Heart right ventricle (tissue), 16 donors: ENCODE data around the gene CCDC102A. TPM values are rescaled to one million over a fixed set of nuclear protein-coding genes. Genes with fewer than 3 reads are reported as not detected.
A peak's percentile ranks its signal among the peaks of the same experiment; 100 is the strongest.

ENCODE experiments used
- ATAC-seq, 8 donors: fragments of 200-7000 bp; cut with Tn5 transposase; one replicate each; pipeline ENCODE4 v1.9.1; 2020; ENCODE audit warnings: mild to moderate bottlenecking in 8 of 8, moderate library complexity in 8 of 8, moderate number of reproducible peaks in 1 of 8
- DNase-seq, 2 donors: peaks; one replicate each; pipeline ENCODE4 v3.0.0-alpha.2; 2020
- H3K27ac ChIP-seq, 10 donors: fragments of 200-600 bp; sonication (generic) in 2 of 10; one replicate each; pipeline versions ENCODE4 v1.5.0 to v1.8.0; 2020 to 2022; ENCODE audit warnings: mild to moderate bottlenecking in 3 of 10
- H3K27me3 ChIP-seq, 7 donors: fragments of 200-600 bp; one replicate each; pipeline ENCODE4 v1.8.0; 2021 to 2022; ENCODE audit warnings: mild to moderate bottlenecking in 2 of 7
- H3K36me3 ChIP-seq, 9 donors: fragments of 200-600 bp; sonication (generic) in 1 of 9; one replicate each; pipeline versions ENCODE4 v1.5.0 to v1.8.0; 2020 to 2022; ENCODE audit warnings: mild to moderate bottlenecking in 2 of 9
- H3K4me1 ChIP-seq, 9 donors: fragments of 200-600 bp; sonication (generic) in 1 of 9; one replicate each; pipeline versions ENCODE4 v1.5.0 to v1.8.0; 2020 to 2022; ENCODE audit warnings: mild to moderate bottlenecking in 4 of 9
- H3K4me3 ChIP-seq, 10 donors: fragments of 200-600 bp; sonication (generic) in 2 of 10; one replicate each; pipeline versions ENCODE4 v1.5.0 to v1.8.0; 2020 to 2022; ENCODE audit warnings: mild to moderate bottlenecking in 7 of 10, moderate library complexity in 2 of 10
- H3K9me3 ChIP-seq, 11 donors: fragments of 200-600 bp in 10 of 11; sonication (generic) in 2 of 11; one replicate each; pipeline versions ENCODE4 v1.5.0 to v1.8.0; 2013 to 2022; ENCODE audit warnings: mild to moderate bottlenecking in 2 of 11, control low read depth in 1 of 11, moderate library complexity in 1 of 11
- WGBS, 2 donors: extraction: QIAGEN DNeasy Blood & Tissue Kit; methylation state at CpG; one replicate each; pipeline ENCODE4 v1.1.7; 2013; ENCODE audit warnings: inconsistent platforms in 1 of 2; 5-methylcytosine and 5-hydroxymethylcytosine counted together
- intact Hi-C, 10 donors: fragments of 100-400 bp; cut with DNase I; formaldehyde crosslinking; loops; one replicate each; pipeline versions ENCODE4 v1.11.1 to v1.14.2; 2022
- long read RNA-seq, 3 donors: library from polyadenylated mRNA; unstranded; transcript quantifications; one replicate each; pipeline ENCODE4 v2.0.0, GENCODE V29; 2020 to 2021
- polyA plus RNA-seq, 2 donors: library from polyadenylated mRNA; stranded (reverse); fragments of 200-250 nt; gene quantifications; one replicate each; pipeline ENCODE4 v1.2.3, GENCODE V29; 2013
- total RNA-seq, 10 donors: library from RNA; stranded (reverse); fragmentation: NEBNext Ultra II Directional in 3 of 10; extraction: Animal tissue kit (Norgen Biotek cat#: 25700) in 3 of 10; gene quantifications; one replicate each; pipeline versions ENCODE4 v1.2.1 to v1.2.4, GENCODE V29; 2021 to 2023
- TF ChIP-seq, protein P1 (sequence below), 9 donors: fragments of 200-600 bp; sonication (generic) in 2 of 9; IDR thresholded peaks; one replicate each; pipeline versions ENCODE4 v1.5.0 to v1.8.0; 2021 to 2022; ENCODE audit warnings: antibody characterized with exemption in 9 of 9, mild to moderate bottlenecking in 5 of 9, moderate library complexity in 1 of 9
- donor health status: Arrhythmogenic right ventricular cardiomyopathy.
- donor health status: ischemic (EF 13 %, LVEDD 7.1; RV severe dilation, severe dysfunction).
- donor health status: healthy with polysubstance abuse.
- donor health status: DM: no; HTN: yes; CAD: no.
- donor health status: DM: no; HTN: no; CAD: no.
- donor health status: ischemic (EF 25% LVEDD 6.9; RV normal size, moderate dysfunction).
- donor health status: ischemic (EF 25% LVEDD 5.7; RV mildly dilated, moderate dysfunction).
- donor health status: healthy.
- donor health status: DM: yes; HTN: yes; CAD: no.
- donor health status: Ischemic cardiomyopathy.
- donor health status: ischemic (EF 35%, LVEDD 5.7; RV mildly dilated, moderate dysfunction).
- donor health status: nonischemic (EF 11% LVEDD 7.7; RV severe dilation, severe dysfunction).
- donor health status: DM: yes; HTN: yes; CAD: no.
- donor health status: PGD.
- donor health status: ischemic (EF 29% LVEDD 5.4; RV normal size, mild dysfunction).
- donor health status: nonischemic (EF 23%, LVEDD 6.1; RV moderate dilation, normal function).

The CCDC102A gene
- total RNA-seq: 10 to 100 TPM in 1 of 10 donors, 1 to 10 TPM in 9; 3.1 to 10.2 (median 5.1) TPM
- polyA plus RNA-seq: 1 to 10 TPM; 3.7 to 5.9 TPM
- long read RNA-seq, donor 1, transcript CCDC102A-201 (9 exons, 2,463 nt): major isoform, 43 of 78 reads
- long read RNA-seq, donor 1, partial matches to known transcripts: 34 of 78 reads
- long read RNA-seq, donor 1, other reads (novel, unspliced or antisense): 1 of 78 reads
- long read RNA-seq, donor 2, transcript CCDC102A-201 (9 exons, 2,463 nt): major isoform, 45 of 68 reads
- long read RNA-seq, donor 2, partial matches to known transcripts: 17 of 68 reads
- long read RNA-seq, donor 2, other reads (novel, unspliced or antisense): 6 of 68 reads
- long read RNA-seq, donor 3: 0 reads

DNA sequence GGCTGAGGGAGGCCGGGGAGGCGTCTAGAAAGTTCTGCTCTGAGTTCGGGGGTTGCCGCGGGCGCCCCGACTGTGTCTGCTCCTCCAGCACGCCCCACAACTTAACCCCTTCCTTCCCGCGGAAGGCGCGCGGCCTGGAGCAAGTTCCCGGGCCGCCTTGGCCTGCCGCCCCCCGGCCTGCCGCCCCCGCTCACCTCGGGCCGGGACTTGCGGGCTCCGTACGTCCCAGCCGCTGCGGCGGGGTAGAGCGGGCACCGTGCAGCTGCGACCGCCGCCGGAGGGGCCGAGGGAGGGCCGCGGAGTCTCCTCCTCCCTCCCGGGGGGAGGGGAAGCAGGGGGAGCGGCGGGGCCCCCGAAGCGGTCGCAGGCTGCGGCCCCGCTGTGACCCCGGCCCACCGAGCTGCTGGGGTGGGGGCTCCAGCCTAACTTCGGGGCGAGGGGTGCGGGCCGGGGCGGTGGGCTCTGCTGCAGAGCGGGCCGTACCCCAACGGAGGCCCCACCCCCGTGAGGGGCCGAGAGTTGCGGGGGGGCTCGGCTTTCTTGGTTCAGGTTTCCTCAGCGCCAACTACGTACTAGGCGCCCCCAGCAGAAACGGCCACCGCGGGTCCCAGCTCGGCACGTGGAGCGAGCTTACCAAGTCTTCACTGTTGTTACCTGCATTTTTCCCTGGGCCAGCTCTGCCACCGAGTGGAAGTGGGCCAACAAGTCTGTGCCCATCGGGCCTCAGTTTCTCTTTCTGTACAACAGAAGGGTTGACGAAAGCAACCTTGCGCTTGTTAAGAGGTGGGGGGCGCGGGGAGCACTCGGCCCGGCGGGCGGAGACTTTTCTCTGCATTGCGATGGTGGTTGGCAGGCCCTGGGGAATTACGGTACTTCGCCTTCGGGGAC, at the start of gene CCDC102A:
TSS of gene CCDC102A (minus strand) at position 266 of the 888 bp plus-strand sequence. CDS start 7,394 bp downstream, outside the sequence.
- ATAC-seq (peak; percentile 36 to 69 (median 56)), DNase-seq (peak in 1 of 2 donors; percentile 23)
- Histone ChIP-seq H3K4me1 (peaks cover 7 to 60% (median 38%) of the 10 kb centered on the region in 9 donors), H3K36me3 (no peaks in the 10 kb centered on the region), H3K4me3 (peak within 1 kb of the TSS; percentile 74 to 98 (median 90)), H3K27me3 (peaks cover 0 to 54% (median 0%) of the 10 kb centered on the region in 7 donors), H3K9me3 (no peaks in the 10 kb centered on the region), H3K27ac (peak within 1 kb of the TSS; percentile 77 to 98 (median 94))
- intact Hi-C loops: loop anchor here in 1 of 10 donors (5.0 kb wide), 1 partner anchor 234 kb away; no protein-coding TSS in a partner anchor
- TF ChIP-seq, protein P1, sequence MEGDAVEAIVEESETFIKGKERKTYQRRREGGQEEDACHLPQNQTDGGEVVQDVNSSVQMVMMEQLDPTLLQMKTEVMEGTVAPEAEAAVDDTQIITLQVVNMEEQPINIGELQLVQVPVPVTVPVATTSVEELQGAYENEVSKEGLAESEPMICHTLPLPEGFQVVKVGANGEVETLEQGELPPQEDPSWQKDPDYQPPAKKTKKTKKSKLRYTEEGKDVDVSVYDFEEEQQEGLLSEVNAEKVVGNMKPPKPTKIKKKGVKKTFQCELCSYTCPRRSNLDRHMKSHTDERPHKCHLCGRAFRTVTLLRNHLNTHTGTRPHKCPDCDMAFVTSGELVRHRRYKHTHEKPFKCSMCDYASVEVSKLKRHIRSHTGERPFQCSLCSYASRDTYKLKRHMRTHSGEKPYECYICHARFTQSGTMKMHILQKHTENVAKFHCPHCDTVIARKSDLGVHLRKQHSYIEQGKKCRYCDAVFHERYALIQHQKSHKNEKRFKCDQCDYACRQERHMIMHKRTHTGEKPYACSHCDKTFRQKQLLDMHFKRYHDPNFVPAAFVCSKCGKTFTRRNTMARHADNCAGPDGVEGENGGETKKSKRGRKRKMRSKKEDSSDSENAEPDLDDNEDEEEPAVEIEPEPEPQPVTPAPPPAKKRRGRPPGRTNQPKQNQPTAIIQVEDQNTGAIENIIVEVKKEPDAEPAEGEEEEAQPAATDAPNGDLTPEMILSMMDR (IDR thresholded peaks at IDR 0.05): no peak
- WGBS, 2 donors: 1 to 2% methylated on average over 63 to 81 of the region's 81 CpGs

DNA sequence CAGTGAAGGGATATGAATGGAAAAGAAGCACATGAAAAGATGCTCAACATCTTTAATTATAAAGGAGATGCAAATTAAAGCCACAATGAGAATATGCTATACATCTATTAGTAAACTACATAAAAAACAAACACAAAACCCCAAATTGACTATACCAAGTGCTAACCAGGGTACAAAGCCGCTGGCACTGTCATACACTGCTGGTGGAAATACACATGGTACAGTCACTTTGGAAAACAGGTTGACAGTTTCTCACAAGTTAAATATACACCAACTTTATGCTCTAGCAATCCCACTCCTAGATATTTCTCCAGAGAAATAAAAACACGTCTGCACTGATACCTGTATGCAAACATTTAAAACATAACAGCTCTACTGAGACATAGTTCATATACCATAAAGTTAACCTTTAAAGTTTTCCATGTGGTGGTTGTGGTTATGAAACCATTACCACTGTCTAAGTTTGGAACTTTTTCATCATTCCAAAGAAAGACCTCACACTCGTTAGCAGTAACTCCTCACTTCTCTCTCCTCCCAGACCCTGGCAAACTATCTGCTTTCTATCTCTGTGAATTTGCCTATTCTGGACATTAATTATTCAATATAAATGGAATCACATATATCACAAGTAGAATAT, 48.8 kb upstream of the CCDC102A start:
- H3K27me3 ChIP-seq: peaks cover 0 to 19% (median 0%) of the 10 kb centered on the region in 7 donors
- TF ChIP-seq, protein P1 (IDR thresholded peaks at IDR 0.05): no peak
- H3K4me1 ChIP-seq: peaks cover 0 to 2% (median 0%) of the 10 kb centered on the region in 9 donors
- no peaks in the 10 kb centered on the region for H3K36me3 ChIP-seq
- no peak overlapping the region for H3K4me3 ChIP-seq
- WGBS, 2 donors: 42 to 48% methylated on average over 3 of the region's 3 CpGs
- no peak for DNase-seq
- H3K9me3 ChIP-seq: no peaks in the 10 kb centered on the region
- ATAC-seq: no peak
- intact Hi-C loops: loop anchor here in 2 of 10 donors (10.0 kb wide), 5 partner anchors 140 to 420 kb away; partner anchors contain the start of genes USB1 (in 1 of the 2) and ZNF319 (in 1 of the 2)
- no peak overlapping the region for H3K27ac ChIP-seq

DNA sequence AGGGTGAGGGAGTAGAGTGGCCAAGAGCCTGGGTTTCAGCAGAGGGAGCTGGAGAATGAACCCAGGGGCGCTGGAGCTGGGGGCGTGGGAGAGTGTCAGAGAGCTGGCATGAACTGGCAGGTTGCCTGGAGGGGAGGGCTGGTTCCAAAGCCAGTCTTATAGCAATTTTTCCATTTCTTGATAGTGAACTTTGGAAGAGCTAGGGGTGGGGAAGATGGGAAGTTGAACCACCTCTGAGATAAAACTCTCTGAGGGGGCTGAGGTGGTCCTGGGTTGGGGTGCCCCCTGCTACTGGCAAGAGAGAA, 42.9 kb upstream of the CCDC102A start:
- H3K4me1 ChIP-seq: peaks cover 0 to 10% (median 0%) of the 10 kb centered on the region in 9 donors
- H3K36me3 ChIP-seq: no peaks in the 10 kb centered on the region
- DNase-seq (no peak), ATAC-seq (no peak)
- H3K27me3 ChIP-seq: peaks cover 0 to 39% (median 15%) of the 10 kb centered on the region in 7 donors
- 53 to 61% methylated on average over 2 of the region's 2 CpGs for WGBS, 2 donors
- TF ChIP-seq, protein P1 (IDR thresholded peaks at IDR 0.05): no peak
- H3K27ac ChIP-seq: no peak overlapping the region
- no peak overlapping the region for H3K4me3 ChIP-seq
- intact Hi-C loops: loop anchor here in 7 of 10 donors (5.0 to 10.0 kb wide), 8 partner anchors 138 to 428 kb away; partner anchors contain the start of genes USB1 (in 2 of the 7) and ZNF319 (in 2 of the 7)
- no peaks in the 10 kb centered on the region for H3K9me3 ChIP-seq
